ENCODE results near the gene PSMD6. TPM values are rescaled to one million over a fixed set of nuclear protein-coding genes. Genes with fewer than 3 reads are reported as not detected.

PSMD6 gene
- total RNA-seq: 81.2 and 86.7 TPM in 2 replicates

DNA sequence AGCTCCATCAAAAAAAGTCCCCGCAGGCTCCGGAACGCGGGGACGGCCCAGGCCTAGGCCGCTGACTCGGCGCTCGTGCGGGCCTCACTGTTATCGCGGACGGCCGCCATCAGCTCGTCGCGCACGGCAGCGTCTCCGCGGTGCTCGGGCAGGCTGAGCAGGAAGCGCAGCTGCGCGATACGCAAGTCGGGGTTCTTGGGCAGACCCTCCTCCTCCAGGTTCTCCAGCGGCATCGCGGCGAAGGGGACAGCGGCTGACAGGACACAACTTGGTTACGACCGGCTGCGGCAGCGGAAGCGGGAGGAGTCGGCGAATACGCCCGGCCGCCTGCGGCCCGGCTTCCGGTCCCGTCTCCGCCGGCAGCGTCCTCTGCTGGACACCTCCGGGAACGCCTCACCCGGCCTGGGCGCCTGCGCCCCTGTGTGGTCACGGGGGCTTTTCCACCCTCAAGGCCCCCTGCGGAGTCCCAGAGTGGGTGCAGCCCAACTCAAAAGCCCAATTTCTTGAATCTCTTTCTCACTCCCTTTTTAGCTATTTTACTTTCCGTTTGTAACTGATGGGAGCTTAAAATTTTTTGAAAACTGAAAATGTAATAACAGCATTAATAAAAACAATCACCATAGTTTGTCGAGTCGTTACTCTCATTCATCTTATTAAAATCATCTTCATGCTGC is at the start of gene PSMD6:
PSMD6 (minus strand) TSS at position 308 of the 674 bp plus-strand sequence; CDS start at position 233, 75 bp downstream.
- no peak for DNase-seq (ENCODE audit: extremely low read depth, low read depth, low spot score)

- no peak for DNase-seq (ENCODE audit: extremely low read depth, low read depth, low spot score)
Measured at GRCh38 chr3:64072126-64072525, 48.8 kb upstream of the PSMD6 start.

GRCh38 chr3:64070704-64071103 is 47.4 kb upstream of the PSMD6 start:
- DNase-seq (ENCODE audit: extremely low read depth, low read depth, low spot score): no peak

- no peak for DNase-seq (ENCODE audit: extremely low read depth, low read depth, low spot score)
Measured at GRCh38 chr3:64067506-64068346, 44.4 kb upstream of the PSMD6 start.

- DNase-seq (ENCODE audit: extremely low read depth, low read depth, low spot score): no peak
Measured at GRCh38 chr3:64064804-64065203, 41.5 kb upstream of the PSMD6 start.

DNA sequence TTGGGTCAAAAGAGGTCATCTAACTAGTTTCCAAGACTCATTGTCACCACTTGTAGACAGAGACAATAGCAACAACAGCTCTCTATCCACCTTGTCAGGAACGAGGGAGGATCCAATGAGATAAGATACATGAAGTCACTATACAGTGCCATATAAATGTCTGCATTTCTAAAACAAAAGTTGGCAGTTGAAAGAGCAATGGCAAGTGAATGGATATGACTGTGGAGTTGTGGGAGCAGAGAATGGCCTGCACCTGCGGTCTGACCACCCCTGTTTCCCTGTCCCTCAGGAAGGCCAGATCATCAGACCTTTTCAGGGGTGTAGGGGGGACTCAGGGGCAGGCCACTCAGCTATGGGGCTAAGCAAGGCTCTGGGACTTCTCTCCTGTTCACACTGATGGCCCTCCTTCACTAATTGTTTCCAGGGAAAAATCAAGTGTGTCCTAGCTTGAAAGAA is 40.7 kb upstream of the PSMD6 start:
- no peak for DNase-seq (ENCODE audit: extremely low read depth, low read depth, low spot score)

DNA sequence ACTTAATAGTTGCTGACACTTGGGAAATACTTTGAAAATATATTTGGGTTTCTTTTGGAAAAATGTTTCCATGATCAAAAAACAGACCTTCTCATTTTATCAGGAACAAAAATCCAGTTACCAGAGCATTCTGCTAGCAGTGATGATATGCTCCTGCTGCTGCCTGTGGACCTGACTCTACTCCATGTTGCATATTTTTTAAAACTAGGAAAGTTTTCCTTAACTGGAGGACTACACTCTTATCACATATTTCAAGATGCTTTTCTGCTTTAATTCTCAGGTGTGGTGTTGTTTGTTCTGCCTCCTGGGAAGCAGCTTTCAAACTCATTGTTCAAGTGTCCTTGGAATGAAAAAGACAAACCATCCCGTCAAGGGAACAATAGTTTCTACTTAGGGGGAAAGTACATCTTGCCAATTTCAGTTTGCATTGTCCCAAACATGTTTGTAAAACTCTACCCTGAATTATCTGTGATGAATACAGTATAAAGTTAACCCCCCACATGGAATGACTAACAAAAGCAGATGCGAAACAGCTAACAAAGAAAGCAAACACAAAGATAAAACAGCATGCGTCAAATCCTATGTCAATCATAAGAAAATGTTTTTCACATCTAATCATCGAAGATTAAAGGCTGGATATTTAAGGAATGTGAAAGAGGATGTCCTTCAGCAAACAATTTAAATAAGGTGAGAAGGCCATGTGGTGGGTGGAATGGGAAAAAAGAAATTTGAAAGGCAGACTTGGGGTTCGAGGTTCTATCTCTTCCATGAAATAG is 40.1 kb upstream of the PSMD6 start:
- DNase-seq (ENCODE audit: extremely low read depth, low read depth, low spot score): no peak

- no peak for DNase-seq (ENCODE audit: extremely low read depth, low read depth, low spot score)
Measured at GRCh38 chr3:64061628-64062027, 38.3 kb upstream of the PSMD6 start.

GRCh38 chr3:64059484-64060175 is 36.3 kb upstream of the PSMD6 start:
- DNase-seq (ENCODE audit: extremely low read depth, low read depth, low spot score): no peak

DNA sequence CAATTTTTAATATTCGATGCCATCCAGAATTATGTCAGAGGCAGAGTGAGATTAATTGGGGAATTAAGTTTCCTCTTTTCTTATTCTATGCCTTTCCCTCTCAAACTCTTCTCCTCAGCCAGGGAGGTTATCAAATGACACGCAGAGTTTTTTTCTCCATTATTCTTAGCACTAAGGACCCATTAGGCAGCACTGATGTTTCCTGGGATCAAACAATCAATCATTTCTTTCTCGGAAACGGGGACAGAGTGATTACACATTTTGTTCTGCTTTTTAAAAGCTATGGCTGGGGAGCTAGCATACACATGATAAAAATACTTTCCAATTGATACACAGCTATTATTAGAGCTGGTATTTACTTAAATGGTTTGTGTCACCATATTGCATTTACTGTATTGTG is 35.3 kb upstream of the PSMD6 start:
- DNase-seq (ENCODE audit: extremely low read depth, low read depth, low spot score): no peak

- no peak for DNase-seq (ENCODE audit: extremely low read depth, low read depth, low spot score)
Measured at GRCh38 chr3:64057231-64057630, 33.9 kb upstream of the PSMD6 start.

GRCh38 chr3:64056606-64057180 is 33.4 kb upstream of the PSMD6 start:
- DNase-seq (ENCODE audit: extremely low read depth, low read depth, low spot score): no peak

- no peak for DNase-seq (ENCODE audit: extremely low read depth, low read depth, low spot score)
Measured at GRCh38 chr3:64055076-64055475, 31.8 kb upstream of the PSMD6 start.

- DNase-seq (ENCODE audit: extremely low read depth, low read depth, low spot score): no peak
Measured at GRCh38 chr3:64054488-64054887, 31.2 kb upstream of the PSMD6 start.

DNA sequence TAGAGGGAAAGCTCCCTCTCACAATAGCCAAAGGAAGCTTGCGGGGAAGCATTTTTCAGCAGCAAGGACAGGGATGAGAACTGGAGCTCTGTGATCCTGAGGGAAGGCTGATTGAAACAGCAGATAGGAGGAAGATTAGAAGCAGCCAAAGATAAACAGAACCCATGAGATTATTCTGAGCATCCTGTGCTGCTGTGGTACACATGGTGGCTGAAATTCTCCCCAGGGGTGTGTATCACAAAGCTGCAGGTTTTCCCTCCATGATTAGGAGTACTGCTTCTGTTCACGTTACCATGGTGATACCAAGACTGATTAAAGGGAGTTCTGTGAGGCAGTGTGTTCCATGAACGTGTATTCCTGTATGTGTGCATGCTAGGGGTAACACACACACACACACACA is 30.3 kb upstream of the PSMD6 start:
- no peak for DNase-seq (ENCODE audit: extremely low read depth, low read depth, low spot score)

GRCh38 chr3:64053117-64053516 is 29.8 kb upstream of the PSMD6 start:
- no peak for DNase-seq (ENCODE audit: extremely low read depth, low read depth, low spot score)

GRCh38 chr3:64049832-64050231 is 26.5 kb upstream of the PSMD6 start:
- DNase-seq (ENCODE audit: extremely low read depth, low read depth, low spot score): no peak

DNA sequence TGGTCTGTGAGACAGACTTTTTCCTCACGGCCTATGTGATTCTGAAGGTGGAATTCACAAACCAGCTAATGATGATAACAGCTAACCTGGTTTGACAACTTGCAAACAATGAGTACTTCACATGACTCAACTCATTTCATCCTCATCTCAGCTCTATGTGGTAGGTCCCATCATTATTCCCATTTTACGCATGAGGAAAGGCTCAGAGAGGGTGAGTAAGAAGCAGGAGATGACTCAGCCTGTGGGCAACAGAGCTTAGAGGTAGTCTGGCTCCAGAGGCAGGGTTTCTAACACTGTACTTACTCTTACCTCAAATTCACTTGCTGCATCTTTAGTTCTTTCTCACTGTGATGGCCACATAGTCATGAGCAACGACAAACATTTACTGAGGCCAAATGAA is 25.8 kb upstream of the PSMD6 start:
- no peak for DNase-seq (ENCODE audit: extremely low read depth, low read depth, low spot score)

DNA sequence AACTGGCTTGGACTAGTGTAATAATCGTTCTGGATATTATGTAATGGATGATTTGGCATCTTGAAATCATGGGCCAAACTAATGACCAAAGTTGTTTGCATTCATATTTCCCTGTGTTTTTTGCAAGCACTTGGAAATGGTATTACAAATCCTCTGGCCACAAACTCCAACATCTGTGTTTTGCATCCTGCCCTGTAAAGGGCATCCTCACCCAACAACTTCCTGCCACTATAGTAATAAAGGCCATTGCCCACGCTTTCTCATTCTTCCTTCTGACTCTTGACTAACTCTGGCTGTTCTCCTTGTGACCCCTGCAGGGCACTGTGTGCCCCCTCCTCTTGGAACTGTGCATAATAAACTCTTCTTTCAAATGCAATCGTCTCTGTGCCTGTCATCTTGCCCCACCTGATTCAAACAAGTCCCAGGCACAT is 25.4 kb upstream of the PSMD6 start:
- DNase-seq (ENCODE audit: extremely low read depth, low read depth, low spot score): no peak

DNA sequence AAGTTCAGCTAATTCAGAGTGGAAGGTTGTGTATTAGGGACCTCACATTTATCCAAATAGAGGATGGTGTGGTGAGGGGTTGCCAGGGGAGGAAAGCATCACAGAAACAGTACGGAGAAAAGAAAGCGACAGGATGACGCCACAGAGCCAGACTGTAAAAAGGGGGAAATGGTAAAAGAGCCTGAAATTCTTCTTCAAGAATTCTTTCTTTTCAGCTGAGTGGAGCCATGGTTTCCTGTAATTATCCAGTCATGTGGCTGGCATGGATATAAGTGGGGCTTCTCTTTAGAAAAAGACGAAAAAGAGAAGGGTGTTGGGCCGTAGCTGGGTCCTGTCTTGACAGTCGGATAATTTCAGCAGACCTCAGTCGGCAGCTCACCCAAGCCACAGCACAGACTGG is 24.5 kb upstream of the PSMD6 start:
- DNase-seq (ENCODE audit: extremely low read depth, low read depth, low spot score): no peak

Measured in glomerular endothelial cell (primary cell).